Measurements from ENCODE around the gene SFTA2.
"Not testable (repeated sequence)": the region's sequence is repeated elsewhere in the genome, so short reads cannot be mapped to it uniquely, and the experiment has no call there.

The SFTA2 gene

DNA sequence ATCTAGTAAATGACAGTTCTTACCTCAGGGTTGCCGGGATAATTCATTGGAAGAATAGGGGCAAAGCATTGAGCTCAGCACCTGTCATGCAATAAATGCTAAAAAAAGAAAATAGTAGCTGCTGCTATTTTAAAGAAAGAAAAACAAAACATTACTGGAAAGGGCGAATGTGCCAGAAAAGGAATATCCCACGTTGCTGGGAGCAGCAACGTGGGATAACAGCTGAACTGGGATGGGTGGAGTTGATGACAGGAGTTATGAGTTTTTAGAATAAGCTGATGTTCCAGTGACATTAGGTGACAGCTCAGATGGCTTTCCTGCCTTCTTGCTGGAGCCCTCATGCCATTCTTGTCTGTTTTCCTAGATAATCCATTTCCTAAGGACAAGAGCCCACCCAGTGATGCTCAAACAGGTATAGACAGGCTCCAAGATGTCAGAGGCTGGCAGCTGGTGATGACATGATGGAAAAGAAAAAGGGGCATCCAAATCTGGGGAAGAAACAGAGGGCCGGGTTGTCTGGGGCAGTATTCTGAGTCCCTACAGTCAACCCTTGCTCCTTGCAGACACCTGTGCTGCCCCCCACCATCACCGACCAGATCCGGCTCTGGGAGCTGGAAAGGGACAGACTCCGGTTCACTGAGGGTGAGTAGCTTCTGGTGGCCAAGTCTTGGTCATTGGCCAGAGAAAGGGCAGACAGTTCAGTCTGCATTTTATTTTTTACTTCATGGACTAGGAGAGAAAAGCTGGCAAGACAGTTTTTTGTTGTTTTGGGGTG, 19.0 kb downstream of the SFTA2 start:
- DNase-seq: no peak

DNA sequence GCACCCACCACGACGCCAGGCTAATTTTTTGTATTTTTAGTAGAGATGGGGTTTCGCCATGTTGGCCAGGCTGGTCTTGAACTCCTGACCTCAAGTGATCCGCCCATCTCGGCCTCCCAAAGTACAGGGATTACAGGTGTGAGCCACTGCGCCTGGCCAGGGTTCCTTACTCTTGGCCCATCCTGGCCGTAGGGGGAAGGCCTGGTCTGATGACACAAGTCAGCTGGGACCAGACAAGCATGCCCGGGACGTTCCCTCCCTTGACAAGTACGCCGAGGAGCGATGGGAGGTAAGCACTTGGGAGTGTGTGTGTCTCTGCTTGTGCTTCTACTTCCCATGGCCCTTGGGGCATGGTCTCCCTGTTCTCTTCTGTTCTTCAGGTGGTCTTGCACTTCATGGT, 21.5 kb downstream of the SFTA2 start:
- not testable (repeated sequence) for DNase-seq

GRCh38 chr6:30908700-30909099, 23.3 kb downstream of the SFTA2 start:
- no peak for DNase-seq

- peak; percentile 96 for DNase-seq
These were observed 24.0 kb downstream of the SFTA2 start, which contains the start of gene GTF2H4 for GRCh38 chr6:30907758-30908591. GTF2H4 (plus strand) TSS chr6:30908207.

- not testable (repeated sequence) for DNase-seq
These were observed 24.6 kb downstream of the SFTA2 start for GRCh38 chr6:30907290-30907757.

- no peak for DNase-seq
These were observed 28.7 kb downstream of the SFTA2 start for GRCh38 chr6:30903236-30903635.

GRCh38 chr6:30902709-30903108, 29.3 kb downstream of the SFTA2 start:
- DNase-seq: no peak

- not testable (repeated sequence) for DNase-seq
These were observed 29.8 kb downstream of the SFTA2 start for GRCh38 chr6:30902196-30902595.

- DNase-seq: no peak
These were observed 30.5 kb downstream of the SFTA2 start for GRCh38 chr6:30901436-30901835.

DNA sequence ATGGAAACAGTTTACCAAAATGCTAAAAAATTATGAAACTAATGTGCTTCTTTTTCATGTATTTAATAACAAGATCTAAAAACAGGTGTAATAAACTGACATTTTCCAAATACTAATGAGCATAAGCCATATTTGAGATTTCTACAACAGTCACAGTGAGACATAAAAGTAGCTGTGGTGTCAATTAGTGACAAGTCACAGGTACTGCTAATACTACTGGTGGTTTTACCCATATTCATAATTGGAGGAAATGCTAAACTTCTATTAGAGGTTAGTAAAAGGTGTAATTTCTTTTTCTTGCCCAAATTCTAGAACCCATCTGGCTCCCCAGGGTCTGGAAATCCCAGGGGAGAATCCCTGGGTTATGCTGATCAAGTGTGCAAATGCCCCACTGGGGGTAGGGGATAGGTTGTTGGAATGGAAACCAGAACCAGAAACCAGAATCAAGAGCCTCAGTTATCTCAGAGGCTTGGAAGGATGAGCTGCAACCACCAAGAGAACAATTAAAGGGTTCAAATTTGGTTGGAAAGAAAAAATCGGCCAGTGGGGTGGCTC, 31.0 kb downstream of the SFTA2 start:
- no peak for DNase-seq

- no peak for DNase-seq
These were observed 33.1 kb downstream of the SFTA2 start for GRCh38 chr6:30898750-30899360.

- no peak for DNase-seq
These were observed 34.1 kb downstream of the SFTA2 start for GRCh38 chr6:30897882-30898281.

DNA sequence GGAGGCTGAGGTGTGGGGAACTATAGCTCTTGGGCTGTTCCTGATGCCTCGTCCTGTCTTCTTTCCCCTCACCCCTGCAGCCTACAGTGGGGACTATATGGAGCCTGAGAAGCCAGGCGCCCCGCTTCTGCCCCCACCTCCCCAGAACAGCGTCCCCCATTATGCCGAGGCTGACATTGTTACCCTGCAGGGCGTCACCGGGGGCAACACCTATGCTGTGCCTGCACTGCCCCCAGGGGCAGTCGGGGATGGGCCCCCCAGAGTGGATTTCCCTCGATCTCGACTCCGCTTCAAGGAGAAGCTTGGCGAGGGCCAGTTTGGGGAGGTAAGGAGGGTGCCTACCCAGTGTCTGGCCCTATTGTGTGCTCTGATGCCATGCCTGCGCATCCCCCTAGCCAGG, 35.4 kb downstream of the SFTA2 start:
- no peak for DNase-seq

DNA sequence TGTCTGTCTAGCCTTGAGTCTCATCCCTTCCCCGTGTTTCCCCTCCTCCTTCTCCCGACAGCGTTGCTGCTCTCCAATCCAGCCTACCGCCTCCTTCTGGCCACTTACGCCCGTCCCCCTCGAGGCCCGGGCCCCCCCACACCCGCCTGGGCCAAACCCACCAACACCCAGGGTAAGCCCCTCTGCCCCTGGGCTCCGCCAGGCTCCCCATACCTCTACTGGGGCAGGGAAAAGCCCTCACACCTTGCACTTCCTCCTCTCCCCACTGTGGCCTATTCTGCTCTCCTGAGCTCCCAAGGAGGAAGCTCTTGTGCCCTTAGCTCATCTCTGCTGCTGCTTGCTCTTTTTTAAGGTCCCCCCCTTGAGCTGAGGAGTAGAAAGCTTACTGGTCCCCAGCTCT, 36.6 kb downstream of the SFTA2 start:
- DNase-seq: no peak

GRCh38 chr6:30894935-30895334, 37.0 kb downstream of the SFTA2 start:
- no peak for DNase-seq

DNA sequence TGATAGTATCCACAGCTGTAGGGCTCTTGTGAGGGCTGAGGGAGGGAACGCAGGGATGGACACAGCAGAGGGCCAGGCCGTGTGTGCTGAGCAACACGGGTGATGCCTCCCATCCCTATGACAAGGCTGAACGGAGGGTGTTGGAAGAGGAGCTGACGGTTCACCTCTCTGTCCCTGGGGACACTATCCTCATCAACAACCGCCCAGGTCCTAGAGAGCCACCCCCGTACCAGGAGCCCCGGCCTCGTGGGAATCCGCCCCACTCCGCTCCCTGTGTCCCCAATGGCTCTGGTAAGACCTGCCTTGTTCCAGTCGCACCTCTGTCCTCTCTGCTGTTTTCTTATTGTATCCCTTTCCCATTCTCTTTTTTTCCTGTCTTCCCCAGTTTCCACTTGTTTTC, 37.6 kb downstream of the SFTA2 start:
- no peak for DNase-seq

DNA sequence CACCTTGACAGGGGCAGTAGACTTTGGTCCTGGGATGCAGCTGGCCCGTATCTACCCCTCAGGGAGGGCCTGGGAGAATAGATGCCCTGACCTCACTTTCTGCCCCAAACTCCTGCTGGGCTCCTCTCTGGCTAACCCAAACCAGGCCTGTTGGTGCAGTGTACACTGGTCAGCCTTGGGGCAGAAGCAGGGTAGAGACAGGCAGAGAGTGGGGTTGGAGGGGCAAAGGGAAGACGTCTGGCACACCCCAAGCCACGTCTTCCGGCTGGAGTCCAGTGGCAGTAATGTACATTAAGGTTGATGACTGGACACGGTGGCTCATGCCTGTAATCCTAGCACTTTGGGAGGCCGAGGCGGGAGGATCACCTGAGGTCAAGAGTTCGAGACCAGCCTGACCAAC, 38.3 kb downstream of the SFTA2 start:
- DNase-seq: no peak

- DNase-seq: no peak
These were observed 38.9 kb downstream of the SFTA2 start for GRCh38 chr6:30893001-30893591.

GRCh38 chr6:30891816-30892538, 40.0 kb downstream of the SFTA2 start:
- DNase-seq: no peak

GRCh38 chr6:30891450-30891723, 40.6 kb downstream of the SFTA2 start:
- DNase-seq: no peak

DNA sequence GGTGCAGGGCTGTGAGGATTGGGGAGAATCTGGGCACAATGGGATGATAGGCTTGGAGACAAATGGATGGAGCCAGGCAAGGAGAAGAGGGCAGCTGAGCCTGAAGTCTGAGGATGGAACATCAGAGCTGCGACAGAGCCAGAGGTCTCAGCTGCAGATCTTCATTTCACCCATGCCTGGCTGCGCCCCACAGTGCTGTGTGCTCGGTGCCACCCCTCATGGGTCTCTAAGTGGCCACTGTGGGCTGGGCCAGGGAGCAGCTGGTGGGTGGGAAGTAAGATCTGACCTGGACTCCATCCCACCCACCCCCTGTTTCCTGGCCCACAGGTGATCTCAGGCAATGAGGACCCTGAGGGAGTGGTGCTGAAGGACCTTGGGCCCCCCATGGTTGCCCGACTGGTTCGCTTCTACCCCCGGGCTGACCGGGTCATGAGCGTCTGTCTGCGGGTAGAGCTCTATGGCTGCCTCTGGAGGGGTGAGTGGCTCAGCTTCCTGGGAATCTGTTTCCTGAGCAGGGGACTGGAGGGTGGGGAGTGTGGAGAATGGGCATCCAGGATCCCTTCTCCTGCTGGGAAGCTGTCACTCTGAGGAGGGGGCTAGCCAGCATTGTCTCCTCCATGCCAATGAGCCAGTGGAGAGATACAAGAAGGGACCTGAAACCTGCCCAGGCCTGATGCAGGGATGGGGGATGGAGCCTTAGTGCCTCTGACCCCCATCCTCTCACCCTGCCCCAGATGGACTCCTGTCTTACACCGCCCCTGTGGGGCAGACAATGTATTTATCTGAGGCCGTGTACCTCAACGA, 41.1 kb downstream of the SFTA2 start:
- no peak for DNase-seq
